GM18870 (cell line): ENCODE measurements around the gene CRTAP.
"Not testable (repeated sequence)": the region's sequence is repeated elsewhere in the genome, so short reads cannot be mapped to it uniquely, and the experiment has no call there.

ENCODE experiments used
- ATAC-seq: cut with Tn5 transposase; IDR thresholded peaks from one replicate; pipeline ENCODE4 v1.9.1; 2021; ENCODE audit warnings: moderate library complexity; ENCODE audit not compliant: unreplicated experiment

Gene CRTAP

DNA sequence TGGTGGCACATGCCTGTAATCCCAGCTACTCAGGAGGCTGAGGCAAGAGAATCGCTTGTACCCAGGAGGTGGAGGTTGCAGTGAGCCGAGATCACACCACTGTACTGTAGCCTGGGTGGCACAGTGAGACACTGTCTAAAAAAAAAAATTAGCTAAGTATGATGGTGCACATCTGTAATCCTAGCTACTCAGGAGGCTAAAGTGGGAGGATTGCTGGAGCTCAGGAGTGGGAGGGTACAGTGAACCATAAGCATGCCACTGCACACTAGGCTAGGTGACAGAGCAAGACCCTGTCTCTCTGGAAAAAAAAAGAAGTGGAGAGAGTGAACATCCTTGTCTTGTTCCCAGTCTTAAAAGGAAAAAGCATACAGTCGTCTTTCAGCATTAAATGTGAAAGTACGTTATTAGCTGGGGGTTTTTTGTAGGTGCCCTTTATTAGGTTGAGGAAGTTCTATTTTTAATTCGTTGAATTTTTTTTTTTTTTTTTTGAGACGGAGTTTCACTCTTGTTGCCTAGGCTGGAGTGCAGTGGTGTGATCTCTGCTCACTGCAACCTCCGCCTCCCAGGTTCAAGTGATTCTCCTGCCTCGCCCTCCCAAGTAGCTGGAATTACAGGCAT lies 25.3 kb downstream of the CRTAP start:
- ATAC-seq: peak; percentile 69

DNA sequence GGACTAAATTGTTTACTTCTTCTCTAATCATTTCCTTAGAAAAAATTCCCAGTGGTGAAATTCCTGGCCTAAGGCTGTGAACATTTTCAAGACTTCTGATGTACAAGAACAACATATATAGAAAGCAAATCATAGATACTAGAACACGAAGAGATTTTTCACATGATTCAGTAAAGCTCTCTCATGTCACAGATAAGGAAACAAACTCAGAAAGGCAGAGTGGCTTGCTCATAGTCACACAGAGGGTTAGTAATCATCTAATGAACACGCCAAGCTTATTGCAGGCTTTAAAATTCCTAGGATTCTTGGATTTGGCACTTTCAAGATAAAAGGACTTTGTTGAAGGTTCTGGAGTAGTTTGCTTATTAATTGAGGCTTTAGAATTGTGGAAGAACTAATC lies 26.2 kb downstream of the CRTAP start:
- ATAC-seq: no peak

DNA sequence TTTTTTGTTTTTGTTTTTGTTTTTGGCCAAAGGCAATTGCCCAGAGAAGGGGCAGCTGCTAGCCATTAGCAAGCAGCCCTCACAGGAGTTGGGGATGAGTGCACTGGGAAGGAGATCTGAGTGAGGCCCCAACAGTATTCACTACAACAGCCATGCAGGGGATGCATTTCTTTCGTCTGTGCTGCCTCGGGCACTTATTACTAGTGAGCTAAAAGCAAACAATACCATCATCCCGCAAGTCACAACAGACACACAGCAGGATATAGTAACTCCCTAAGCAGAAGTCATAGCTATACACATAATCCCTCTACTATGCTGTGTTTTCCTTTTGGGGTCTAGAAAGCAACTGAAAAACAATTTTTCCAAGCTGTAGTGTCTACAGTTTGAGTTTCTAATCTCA lies 27.2 kb downstream of the CRTAP start:
- ATAC-seq: no peak

DNA sequence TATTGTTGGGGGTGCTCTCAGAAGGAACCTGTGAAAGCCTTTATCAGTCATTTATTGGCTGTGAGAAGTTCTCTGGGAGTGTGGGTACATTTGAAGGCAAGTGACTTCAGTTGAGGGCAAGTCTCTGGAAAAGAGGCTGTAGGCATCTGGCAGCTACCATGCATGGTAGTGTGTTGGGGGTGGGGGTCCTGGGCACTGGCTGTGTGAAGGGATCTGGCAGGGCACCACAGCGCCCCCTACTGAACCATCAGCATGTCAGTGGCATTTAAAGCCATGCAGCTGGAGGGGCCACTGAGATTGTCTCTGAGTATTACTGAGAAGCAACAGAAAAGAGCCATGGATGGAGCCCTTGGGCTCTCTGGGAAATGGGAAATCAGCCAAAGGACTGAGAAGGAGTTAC lies 30.6 kb downstream of the CRTAP start:
- no peak for ATAC-seq

DNA sequence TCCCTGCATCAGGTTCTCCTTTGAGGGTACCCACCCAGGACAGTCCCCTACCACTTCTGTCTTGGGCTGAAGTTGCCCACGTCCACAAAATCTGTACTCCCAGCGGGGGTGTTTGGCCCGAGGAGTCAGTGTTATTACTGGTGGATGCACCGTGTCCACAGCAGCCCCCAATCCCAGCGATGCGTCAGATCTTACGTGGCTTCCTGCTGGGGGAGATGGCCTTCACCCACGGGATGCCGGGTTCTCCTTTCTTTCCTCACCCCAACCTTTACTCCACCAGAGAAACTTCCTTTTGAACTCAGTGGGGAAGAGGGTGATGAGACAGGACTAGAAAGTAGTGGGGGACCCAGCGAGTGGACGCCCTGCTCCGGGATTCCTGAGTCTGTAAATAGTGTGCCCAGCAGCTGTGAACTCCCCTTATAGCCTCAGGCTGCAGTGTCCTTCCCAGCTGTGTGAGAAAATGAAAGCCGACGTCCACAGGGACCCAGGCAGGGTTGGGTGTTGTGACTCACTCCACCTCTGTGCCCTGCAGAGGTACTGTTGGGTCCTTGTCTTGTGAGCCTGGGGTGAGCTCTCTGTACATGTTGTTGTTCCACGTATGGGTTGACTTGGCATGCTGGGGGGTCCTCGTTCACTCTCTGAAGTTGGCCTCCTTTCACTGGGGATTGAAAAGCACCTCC lies 31.5 kb downstream of the CRTAP start:
- no peak for ATAC-seq

DNA sequence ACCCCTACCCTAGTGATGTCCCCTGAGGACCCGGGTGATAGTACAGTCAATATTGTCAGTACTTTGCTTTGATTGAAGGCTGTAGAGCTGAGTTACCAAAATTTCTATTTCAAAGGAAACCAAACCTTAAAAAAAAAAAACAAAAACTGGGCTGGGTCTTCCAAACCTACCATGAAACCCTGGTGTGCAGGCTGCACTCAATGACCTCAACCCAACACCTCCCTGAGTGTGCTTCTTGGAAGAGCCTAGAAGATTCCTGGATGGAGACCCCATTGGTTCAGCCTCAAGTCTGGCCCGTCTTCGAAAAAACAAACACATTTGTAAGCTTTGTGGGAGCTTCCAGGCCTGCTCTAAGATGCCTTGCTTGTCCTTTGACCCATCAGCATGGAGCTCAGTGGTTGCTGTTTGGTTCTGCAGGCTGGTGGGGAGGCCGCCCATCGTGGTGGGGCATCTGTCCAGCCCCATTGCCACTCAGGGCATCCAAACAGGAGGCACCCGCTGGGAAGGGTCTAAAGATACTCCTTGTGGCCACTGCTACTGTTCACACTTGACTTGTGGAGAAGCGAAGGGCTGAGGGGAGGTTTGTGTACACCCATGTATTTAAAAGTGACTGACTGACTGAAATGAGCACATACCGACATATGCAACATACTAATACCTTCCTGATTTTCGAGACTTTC lies 32.2 kb downstream of the CRTAP start:
- ATAC-seq: no peak

DNA sequence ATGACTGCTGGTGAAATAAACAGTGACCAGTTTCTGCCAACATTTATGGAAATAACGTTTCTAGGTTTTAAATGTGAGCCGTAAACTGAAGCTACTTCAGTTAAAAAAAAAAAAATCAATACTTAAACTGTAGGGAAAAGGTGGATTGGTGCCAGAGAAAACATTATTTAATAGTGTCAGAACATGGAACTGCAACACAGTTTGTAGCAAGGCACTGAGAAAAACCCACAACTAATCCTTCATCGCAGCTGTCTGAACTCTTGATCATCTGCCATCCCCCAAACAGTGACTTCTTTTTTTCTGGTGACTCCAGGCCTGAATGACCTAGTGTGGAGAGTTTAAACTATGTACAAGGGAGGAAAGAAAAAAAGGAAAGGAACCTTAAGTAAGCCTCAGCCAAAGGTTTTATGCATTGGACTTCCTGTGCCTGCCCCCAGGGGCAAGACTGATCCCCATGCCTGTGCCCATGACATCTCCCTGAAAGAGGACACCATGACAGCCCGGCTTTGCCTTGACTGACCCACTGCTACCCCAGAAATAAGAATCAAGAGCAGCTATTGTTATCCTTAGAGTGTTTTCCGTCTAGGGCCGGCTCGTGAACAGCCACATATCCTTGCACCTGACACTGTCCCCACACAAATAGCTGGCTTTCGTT lies 33.1 kb downstream of the CRTAP start:
- no peak for ATAC-seq

DNA sequence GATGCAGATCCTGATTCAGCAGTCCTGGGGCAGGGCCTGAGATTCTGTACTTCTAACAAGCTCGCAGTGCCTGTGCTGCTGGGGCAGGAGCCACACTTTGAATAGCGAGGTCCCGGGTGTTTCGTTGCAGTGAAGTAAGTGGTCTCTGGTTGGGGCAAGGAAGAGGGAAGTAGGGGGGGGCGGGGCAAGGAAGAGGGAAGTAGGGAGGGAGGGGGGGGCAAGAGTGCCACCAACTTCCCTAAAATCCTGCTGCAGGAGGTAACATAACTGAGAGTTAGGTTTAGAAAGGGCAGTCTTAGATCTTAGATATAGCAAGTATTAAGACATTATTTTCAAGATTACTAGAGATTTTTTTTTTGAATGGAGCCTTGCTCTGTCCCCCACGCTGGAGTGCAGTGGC lies 35.5 kb downstream of the CRTAP start:
- no peak for ATAC-seq

DNA sequence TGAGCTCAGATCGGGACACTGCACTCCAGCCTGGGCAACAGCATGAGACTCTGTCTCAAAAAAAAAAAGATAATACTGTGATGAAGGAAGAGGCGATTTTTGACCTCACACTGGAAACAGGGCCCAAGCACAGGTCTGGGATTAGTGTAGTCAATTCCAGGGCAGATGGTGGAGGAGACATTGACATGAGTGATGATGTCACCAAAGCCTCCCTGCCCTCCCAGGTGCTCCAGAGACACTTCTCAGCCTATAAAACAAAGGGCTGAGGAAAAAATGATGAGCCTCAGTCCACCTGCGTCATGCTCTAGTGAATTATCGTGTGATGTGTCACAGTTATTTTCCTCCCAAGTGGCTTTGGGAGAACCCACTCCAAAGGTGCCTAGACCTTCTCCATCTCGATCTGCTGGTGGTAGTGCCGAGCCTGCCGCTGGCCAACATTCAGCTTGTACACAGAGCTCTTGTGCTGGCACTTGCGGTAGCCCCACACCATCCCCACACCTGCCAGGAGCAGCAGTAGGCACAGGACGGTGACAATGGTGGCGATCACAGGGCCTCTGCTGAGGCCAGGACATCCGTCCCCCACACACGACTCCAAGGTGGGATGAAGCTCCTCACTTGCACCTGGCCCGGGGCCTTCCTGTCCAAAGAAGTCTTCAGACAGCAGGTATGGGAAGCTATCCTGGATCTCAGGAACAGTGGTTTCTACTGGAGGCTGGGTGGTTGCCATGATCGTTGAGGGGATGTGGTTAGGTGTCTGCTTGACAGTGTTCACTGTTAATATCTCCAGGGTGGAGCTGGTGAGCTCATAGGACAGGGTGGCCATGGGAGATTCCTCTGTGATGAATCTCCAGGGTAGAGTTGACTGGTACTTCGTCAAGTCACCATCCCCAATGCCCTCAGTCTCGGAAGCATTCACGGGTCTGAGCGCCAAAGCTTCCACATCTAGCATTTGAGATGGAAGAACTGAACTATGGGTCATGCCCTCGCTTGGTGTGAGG lies 38.8 kb downstream of the CRTAP start:
- ATAC-seq: no peak

DNA sequence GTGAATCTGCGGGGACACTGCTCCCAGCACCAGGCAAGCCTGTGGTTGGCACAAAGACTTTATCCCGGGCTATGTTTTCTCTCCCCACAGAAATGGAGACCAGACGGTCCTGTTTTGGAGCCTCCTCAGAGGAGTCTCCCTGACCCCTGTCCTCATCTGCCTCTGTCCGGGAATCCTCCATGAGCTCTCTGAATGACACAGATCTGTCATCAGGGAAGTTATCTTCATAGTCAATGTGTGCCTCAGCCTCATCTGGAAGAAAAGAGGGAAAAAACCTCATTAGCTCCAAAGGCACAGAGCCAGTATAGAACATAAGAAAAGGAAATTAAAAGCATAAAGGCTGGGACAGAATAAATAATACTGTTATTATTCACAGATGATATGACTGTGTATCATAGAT lies 40.0 kb downstream of the CRTAP start:
- no peak for ATAC-seq

DNA sequence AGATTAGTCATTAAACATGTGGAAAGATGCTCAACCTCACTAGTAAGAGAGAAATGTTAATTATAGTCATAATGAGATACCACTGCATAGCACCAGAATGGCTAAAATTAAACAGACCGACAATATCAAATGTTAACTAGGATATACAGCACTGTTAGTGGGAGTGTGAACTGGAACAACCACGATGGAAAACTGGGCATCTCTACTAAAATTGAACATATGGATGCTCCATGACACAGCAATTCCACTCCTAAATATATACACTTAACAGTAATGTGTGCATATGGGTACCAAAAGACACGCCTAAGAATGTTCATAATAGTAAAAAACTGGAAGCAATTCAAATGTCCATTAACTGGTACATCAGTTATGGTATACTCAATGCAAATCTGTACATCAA lies 41.5 kb downstream of the CRTAP start:
- ATAC-seq: no peak

DNA sequence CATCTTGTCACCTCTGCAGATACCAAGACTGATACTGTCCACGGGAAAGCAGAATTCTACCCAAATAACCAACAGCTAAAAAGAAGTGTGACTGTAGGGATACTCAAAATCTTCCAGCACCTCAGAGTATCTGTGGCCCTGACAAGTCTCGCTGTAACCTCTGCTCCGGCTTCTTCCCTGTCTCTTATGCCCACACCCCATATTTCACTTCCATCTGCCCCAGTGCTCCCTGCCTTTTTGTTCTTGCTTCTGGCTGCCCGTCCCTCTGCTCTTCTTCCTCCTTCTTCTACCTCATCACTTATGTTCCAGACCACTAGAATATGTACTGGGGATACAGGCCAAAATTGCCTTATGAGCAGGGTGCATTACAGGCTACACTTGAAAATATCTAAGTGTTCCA lies 45.4 kb downstream of the CRTAP start:
- ATAC-seq: no peak

DNA sequence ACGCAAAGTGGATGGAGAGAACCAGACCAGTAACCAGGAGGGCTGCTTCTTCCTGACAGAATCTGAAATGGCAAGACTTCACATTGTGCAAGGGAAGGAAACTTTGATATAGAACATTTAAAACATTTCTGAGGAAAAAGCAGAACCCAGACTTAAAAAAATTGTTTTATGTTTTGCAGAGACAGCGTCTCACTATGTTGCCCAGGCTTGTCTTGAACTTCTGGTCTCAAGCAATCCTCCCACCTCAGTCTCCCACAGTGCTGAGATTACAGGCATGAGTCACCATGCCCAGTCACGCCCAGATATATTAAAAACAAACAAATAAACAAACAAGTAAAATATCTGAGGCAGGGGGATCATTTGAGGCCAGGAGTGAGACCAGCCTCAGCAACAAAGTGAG lies 46.2 kb downstream of the CRTAP start:
- ATAC-seq: no peak

DNA sequence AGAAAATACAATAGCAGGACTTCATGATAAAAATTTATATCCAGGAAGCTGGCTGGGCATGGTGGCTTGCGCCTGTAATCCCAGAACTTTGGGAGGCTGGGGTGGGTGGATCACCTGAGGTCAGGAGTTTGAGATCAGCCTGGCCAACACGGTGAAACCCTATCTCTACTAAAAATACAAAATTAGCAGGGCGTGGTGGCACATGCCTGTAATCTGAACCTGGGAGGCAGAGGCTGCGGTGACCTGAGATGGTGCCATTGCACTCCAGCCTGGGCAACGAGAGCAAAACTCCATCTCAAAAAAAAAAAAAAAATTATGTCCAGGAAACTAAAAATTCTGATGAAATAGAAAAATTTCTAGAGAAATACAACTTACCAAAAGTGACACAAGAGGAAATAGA lies 48.8 kb downstream of the CRTAP start:
- not testable (repeated sequence) for ATAC-seq

DNA sequence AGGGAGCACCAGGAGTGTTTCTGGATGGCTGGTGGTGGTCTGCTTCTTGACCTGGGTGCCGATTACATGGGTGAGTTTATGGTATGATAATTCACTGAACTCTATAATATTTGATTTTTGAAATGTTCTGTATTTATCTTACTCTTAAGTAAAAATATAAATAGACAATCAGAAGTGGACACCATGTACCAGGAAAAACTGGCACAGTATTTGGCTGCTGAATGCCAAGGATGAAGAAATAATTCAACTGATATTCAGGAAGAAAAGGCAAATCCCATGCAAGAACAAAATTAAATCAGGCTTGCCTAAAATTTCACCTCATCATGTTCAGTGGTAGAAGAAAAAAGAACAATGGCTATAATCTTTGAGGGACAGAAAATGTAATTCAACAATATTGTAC lies 51.6 kb downstream of the CRTAP start:
- ATAC-seq: no peak

DNA sequence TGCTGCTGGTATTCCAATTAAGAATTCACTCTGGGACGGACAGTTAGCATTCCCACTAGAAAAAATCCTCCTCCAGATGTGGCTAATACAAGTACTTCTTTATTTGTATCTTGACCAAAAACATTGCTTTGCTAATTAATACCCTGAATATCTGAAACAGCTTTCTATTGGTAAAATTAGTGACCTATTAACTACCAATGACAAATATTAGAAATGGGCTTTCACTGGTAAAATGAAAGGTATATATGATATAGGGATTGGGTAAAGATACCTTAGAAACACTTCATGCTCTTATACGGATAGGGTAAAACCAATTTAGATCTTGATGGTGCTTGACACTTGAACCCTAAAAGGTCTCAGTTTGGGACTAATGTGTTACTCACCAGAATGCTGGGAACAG lies 52.3 kb downstream of the CRTAP start:
- ATAC-seq: no peak

DNA sequence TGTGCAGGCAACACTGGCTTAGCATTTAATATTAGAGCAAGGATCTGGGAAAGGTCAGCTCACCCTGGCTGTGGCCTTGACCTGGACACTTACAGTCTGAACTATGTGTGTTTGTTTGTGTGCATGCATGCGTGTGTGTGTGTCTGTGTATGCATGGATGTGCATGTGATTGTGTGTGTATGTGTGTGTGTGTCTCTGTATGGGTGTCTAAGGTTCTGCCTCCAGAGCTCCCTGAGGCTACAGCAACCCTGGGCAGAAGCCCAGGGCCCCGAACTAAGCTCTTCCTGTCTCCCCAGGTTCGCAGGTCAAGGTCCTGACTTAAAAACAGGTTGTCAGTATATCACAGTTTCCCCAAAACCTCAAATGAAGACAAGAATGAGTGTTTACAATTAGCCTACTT lies 53.5 kb downstream of the CRTAP start:
- ATAC-seq: no peak

DNA sequence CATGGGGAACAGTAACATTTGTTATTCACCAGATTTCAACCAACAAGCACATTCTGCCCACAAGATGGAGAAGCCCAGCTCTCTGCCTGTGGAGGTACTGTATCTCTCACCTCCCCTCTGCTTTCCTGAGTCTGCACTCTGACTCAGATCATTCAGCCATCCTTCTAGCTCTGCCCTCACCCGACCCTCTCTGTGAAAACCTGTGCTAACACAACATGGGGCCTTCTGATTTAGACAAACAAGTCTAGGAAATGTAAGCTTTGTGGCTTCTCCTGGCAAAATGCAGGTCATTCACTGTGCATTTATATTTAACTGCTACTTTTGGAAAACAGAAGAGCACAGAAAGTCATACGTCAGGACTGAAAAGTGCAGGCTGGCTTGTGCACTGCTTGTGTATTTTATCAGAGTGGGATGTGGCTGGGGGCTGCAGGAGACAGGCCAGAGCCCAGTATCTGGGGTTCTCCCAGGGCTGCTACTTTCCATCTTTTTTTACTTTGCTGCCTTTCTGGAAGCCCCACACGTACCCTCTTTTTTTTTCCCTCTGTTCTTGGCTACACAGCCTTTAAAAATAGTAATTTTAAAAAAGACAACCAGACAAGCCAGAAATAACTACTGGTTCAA lies 54.0 kb downstream of the CRTAP start:
- no peak for ATAC-seq

DNA sequence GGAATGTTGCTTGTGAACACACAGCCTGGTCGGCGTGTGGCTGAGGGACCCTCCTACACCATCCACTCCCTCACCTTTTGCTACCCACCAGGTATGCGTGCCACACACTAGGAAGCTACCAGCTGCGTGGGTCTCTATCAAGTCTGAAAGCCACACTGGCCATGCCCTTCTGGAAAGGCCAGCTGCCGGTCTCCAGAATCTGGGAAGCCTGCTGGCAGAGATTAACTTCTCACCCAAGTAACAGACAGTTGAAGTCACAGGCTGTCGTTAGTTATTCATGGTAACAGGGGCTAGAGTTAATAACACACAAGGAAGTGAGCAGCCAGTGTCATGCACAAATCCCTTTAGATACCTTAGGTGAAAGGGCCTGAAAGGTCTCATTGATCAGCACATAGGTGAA lies 56.7 kb downstream of the CRTAP start:
- ATAC-seq: no peak

DNA sequence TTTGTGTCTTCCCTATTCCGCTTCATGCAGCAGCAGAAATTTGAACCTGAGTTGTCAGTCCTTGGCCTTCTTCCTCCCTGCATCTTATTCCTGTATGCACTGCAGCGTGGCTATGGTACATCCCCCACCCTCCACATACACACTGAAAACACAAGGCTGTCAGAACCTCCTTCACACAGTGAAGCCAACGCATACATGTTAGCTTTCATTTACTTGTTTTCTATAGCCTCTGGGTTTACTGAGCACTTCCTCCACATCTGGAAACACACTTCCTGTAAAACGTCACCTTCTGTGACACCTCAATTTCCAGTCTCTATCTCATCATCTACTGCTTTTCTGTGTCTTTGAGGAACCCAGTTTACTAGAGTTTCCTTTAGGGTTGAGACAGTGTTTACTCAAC lies 57.8 kb downstream of the CRTAP start:
- ATAC-seq: no peak
